AG09319 (cell line): ENCODE measurements around the gene IL2RA.

Source experiments
- DNase-seq: peaks from one replicate; pipeline ENCODE4 v3.0.0-alpha.2; 2010; ENCODE audit warnings: low read depth; ENCODE audit errors: extremely low read depth
- CTCF ChIP-seq: IDR thresholded peaks from 2 replicates; pipeline ENCODE4 v1.5.1; 2011; ENCODE audit warnings: low read depth, mild to moderate bottlenecking, inconsistent platforms, low read length, moderate library complexity

IL2RA gene

GRCh38 chr10:5996696-5997095 is 65.5 kb downstream of the IL2RA start:
- no peak for TF ChIP-seq CTCF
- no peak for DNase-seq

DNA sequence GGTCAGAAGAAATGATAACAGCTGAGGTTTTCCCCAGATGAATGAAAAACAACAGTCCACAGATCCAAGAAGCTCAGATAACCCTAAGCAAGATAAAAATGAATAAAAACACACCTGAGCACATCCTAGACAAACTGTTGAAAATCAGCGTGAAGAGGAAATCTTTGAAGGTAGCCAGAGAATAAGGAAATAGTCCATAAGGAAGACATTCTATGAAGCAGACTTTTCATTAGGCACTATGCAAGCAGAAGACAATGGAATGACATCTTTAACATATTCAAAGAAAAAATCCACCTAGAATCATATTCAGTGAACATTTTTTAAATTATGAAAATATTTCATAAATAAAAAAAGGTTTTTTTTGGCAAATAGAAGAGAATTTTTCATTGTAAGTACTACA is 69.8 kb downstream of the IL2RA start:
- no peak for DNase-seq
- no peak for TF ChIP-seq CTCF

GRCh38 chr10:5991708-5992107 is 70.5 kb downstream of the IL2RA start:
- no peak for TF ChIP-seq CTCF
- DNase-seq, result no peak

DNA sequence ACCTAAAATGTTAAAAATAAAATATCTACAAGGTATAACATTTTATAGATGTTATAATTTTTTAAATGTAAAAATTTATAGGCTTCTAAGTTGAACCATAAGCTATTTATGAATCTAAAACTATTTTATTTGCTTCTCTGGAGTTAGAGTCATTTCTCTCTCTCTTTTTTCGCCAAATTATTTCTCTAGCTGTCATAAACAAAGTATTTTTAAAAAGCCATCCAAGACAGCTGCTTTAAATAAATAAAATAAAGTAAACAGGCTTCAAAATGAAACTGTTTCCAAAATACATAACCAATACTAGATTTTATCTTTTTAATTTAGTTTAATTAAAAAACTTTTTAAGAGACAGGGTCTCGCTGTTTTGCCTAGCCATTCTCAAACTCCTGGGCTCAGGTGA is 72.4 kb downstream of the IL2RA start:
- no peak for DNase-seq
- no peak for TF ChIP-seq CTCF

- DNase-seq, result no peak
- TF ChIP-seq CTCF, result no peak
Observed at GRCh38 chr10:5988336-5988920, 73.7 kb downstream of the IL2RA start.

GRCh38 chr10:5987747-5988146 is 74.4 kb downstream of the IL2RA start:
- TF ChIP-seq CTCF, result no peak
- no peak for DNase-seq

DNA sequence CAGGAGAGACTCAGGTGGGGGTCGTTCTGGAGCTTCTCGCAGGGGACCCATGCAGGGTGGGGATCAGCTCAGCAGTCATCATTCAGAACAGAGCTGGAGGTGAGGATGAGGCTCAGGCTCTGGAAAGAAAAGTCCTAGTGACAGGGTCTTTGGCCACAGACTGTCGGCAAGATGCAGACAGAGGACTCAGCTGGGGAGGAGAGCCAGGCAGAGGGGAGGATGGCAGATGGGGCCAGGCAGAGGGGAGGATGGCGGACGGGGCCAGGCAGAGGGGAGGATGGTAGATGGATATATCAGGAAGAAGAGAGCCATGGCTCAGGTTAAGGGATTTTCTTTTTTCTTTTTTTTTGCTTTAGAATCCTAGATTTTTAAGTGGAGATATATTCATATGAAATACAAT is 77.1 kb downstream of the IL2RA start:
- TF ChIP-seq CTCF, result no peak
- DNase-seq, result no peak
